HG02759 (cell line): ENCODE data around the gene SCIN.
"Not testable (repeated sequence)": the region's sequence is repeated elsewhere in the genome, so short reads cannot be mapped to it uniquely, and the experiment has no call there.

Experiments
- ATAC-seq: cut with Tn5 transposase; IDR thresholded peaks from one replicate; pipeline ENCODE4 v1.9.1; 2021; ENCODE audit warnings: mild to moderate bottlenecking, moderate library complexity; ENCODE audit not compliant: unreplicated experiment

The SCIN gene

DNA sequence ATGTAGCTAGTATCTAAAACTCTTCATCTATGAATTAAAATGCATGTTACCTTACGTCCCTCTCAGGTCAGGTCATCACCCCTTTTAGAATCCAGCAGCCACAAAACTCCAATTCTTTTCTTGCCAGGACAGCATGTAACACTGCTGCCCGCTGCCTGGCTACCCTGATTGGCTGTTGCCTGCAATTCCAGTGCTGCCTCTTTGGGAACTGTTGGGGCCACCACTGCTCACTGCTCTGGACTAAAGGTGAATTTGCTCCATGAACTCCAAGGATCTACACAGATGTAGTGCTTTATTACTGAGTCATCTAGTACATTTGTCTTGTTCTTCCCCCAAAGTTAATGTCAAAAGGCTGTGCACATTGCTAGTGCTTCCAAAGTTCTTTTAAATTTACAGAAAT is 40.4 kb downstream of the SCIN start:
- ATAC-seq, result no peak

DNA sequence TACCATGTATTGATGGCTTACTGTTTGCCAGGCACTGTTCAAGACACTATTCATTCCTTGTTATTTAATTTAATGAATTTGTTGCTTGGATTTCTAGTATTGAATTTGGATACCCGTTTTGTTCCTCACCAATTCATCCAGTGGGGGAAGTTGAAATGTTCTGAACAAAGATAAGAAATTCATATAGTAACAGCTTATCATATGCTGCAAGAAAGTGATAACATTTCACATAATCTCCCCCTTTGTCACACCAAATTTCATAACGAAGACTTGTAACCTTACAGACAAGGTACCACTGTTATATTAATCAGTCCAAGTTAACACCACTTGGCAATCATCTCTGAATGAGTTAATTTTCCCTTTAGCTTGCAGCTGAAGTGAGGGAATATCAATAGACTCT is 42.1 kb downstream of the SCIN start:
- no peak for ATAC-seq

DNA sequence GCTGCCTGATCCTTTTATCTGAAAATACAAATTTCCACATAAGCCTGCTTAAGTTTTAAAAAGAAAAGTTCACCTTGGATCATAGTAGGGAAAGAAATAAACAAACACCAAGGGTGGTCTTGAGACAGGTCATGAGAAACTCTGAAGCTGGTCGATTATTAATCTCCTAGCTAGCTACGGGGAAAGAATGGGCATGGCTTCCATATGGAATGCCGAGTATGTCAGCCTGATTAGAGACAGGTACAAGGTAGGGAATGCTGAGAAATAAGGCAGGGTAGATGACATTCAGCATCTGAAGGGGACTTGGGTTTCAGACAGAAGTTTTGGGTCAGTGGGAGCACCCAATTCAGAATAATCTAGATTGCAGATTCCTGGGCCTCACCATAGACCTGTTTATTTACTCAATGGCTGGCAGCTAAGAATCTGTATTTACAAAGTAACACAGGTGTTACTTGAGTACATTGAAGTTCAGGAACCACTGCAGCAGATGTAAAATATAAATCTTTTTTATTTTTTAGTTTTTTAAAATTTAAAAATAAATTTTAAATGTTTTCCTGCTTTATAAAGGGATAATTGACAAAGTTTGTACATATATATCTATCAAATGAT is 49.0 kb downstream of the SCIN start:
- no peak for ATAC-seq

DNA sequence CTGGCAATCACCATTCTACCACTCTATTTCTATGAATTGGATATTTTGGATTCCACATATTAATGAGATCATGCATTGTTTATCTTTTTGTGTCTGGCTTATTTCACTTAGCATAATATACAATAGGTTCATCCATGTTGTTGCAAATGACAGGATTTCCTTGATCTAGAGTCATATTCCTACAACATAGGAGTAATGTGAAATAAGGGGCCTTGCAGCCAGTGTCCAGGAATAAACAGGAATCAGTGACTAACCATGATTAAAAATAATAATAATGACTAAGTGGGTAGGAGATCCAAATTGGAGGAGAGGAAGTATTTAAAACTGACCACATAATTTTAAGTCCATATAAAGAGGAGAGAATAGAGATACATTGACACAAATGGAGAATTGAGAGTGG is 49.9 kb downstream of the SCIN start:
- ATAC-seq, result no peak

DNA sequence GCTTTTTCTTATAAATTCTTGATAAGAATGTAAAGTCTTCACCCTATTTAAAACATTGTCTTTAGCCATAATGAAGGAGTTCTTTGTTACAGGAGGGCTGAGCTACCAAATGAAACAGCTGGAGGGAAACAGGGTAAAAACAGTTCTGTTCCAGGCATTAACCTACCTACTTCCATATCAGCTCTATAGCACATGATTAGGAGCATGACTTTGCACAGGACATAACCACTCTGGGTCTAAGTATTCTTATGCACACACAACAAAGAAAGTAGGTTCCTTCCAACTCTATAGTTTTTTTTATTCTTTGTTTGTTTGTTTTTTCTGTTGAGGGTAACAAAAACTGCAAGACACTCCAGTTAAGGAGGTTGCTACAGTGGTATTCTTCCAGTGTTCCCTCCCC is 52.7 kb downstream of the SCIN start:
- no peak for ATAC-seq

DNA sequence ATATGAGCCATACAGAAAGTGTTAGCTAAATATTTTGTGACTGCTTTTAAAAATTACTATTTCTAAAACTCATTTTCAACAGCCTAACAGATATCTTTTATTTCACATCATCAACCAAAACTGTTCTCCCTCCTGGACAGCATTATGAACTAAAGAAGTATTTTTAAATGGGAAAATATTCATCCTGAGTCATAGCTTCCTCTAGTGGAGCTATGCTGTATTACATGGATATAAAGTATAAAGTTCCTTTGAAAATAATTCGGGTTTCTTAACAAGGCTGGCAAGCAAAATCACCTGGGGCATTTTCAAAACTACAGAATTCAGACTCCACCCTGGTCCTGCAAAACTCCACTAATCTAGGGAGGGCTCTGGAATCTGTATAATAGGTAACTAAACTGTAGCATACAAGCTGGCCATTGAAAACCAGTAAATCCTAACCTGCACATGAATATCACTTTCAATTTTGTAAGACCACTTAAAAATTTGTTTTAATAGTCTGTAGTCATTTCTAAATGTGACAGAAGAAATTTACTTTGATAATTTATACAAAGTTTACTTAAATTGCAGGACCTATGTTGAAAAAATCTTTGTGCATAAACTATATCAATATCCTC is 53.5 kb downstream of the SCIN start:
- peak; percentile 66 for ATAC-seq

DNA sequence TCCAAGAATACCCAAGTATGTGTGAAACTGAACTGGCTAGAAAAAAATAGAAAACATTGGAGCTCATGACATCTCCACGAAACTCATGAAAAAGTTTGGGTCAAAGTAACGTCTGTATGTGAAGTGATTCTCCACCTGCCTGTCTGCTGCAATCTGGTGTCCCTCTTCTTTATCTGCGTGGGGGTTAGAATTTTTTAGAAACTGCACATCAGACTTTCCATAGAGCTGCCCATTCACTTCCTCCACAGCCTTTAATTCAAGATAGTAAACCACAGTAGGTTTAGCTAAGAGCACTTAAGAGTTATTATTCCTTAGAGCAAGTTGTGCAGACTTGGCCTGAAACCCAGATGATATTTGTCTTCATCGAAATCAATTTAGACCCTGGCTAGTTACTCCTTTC is 55.3 kb downstream of the SCIN start:
- no peak for ATAC-seq

DNA sequence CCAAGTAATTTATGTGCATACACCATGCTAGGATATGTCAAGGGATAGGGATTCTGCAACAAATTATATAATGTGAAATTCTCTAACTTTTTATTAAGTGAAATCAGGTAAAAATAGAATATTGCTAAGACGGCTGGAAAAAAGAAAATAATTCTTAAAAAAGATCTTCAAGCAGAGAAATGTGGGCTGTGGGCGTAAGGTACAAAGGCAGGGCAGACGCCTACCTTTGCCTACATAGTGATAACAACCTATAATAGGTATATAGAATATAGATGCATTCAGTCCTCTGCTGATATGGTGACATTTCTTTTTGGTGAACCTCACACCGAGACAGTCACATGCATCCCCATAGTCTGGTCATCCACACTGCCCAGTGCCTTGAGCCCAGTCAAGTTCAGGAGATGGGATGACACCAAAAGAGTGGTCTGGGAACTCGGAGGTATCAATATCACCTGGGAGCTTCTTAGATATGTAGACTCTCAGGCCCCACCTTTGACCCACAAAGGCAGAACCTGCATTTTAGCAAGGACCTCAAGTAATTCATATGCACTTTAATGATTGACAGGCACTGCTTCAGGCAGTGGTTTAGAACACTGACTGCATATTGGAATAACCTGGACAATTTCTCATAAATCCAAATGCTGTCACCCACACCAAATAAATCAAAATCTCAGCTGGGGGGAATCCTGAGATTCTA is 59.4 kb downstream of the SCIN start:
- no peak for ATAC-seq

DNA sequence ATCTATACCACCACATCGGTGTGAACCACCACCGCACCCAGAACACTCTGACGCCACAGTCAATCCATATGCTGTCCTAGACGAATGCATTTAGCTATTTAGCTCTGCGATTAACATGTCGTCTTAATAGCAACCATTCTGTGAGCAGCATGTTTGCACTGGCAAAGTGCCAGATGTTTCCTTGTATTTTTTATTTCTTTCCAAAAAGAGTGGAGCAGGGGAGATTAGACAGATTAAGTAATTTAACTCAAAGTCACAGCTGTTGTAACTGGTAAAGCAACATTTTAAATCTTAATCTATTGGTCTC is 59.9 kb downstream of the SCIN start:
- no peak for ATAC-seq

DNA sequence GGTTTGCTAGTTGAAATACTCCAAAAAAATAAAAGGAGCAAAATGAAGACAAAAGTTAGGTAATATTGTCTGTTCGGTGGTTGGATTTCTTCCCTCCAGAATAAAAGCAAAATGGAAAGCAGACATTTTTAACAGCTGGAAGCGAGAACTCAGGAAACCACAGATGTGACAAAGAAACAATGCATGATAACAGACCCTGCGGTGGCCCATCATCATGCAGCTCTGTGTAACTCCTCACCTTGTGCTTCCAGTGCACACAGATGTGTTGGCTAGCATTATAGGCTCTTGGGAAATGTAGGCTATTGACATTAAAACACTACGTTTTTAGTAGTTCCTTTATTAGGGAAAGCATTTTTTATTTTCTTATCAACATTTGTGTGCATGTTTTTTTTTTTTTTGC is 63.1 kb downstream of the SCIN start:
- ATAC-seq, result no peak

DNA sequence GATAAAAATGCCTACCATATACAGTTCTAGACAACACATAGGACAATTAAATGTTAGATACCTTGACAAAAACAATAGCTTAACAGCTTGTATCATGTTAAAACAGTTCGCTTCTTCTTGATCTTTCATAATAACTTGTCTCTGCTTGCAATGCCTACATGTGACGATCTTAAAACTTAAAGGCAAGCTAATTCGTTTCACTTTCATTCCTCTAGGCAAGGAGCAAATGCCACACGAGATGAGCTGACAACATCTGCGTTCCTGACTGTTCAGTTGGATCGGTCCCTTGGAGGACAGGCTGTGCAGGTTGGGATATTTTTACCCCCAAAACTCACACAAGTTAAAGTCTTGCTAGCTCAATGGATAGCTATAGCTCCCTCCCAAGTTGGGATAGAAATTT is 65.3 kb downstream of the SCIN start:
- peak; percentile 80 for ATAC-seq

DNA sequence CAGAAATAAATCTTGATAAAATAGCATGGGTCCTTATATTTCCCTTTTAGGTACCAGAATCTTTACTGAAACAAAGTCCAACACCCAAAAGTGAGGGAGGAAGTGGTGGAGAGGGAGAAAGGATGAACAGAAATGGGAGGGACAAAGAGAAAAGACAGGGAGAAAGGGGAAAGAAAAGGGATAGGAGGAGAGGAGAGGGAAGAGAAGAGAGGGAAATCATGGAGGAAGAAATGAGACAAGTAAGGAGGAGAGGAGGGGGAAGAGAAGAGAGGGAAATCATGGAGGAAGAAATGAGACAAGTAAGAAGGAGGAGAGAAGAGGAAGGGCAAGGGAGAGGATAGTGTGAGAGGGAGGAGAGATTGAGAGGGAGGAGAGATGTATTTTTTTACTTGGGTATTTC is 66.8 kb downstream of the SCIN start:
- no peak for ATAC-seq

DNA sequence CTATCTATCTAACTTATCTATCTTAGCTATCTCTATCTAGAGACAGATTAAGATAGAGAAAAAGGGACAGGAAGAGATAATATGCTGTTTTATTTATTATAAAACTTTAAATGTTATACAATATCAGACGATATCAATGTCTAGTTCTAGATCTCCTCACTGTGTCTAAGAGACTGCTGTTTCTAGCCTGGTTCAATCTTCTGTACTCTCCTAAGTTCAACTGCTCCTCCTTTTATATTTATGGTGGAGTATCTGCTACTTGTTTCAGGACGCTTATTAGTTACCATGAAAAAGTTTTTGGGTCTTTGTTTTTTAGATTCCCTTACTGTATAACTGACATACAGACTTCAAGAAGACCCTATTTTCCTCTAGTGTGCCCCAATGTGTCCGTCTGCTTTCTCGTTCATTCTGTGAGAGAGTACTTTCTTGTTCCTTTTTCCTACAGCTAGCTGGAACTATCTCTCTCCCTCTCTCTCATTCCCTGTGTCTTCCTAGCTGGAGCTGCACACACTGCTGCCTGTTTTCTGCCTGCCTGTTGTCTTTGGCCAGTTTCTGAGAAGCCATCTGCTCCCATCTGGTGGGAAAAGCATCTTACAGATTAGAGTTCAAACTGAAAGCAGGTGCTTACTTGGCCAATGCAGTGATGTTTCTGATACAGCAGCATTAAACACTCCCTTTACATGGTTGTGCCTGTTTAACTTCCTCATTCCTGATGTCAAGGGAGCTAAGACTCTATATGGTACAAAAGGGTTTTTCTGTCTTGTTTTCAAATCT is 67.5 kb downstream of the SCIN start:
- ATAC-seq, result peak; percentile 45

DNA sequence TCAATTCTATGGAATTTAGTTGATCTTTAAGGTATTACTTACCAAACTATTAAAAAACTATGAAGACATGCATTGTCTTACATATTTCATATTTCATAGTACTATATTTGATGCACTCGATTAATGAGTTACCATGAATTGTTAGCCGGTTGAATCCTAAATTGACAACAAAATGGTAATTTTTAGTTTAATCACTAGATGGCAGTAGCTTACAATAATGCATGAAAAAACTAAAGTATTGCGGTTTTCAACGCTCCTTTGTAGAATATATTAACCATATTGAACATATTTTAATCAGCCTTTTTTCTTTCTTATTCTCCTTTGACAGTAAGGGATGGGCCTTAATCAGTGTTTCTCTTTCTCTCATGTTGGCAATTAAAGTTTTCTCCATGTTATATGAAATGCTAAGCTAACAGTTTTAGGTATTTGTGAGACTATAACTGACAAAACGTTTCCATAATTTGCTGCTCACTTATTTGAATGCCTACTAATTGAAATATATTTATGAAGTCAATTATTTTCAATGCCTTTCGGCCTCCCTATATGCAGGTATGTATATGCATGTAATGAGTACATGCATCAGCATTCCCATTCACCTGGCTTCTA is 68.4 kb downstream of the SCIN start:
- peak; percentile 29 for ATAC-seq

DNA sequence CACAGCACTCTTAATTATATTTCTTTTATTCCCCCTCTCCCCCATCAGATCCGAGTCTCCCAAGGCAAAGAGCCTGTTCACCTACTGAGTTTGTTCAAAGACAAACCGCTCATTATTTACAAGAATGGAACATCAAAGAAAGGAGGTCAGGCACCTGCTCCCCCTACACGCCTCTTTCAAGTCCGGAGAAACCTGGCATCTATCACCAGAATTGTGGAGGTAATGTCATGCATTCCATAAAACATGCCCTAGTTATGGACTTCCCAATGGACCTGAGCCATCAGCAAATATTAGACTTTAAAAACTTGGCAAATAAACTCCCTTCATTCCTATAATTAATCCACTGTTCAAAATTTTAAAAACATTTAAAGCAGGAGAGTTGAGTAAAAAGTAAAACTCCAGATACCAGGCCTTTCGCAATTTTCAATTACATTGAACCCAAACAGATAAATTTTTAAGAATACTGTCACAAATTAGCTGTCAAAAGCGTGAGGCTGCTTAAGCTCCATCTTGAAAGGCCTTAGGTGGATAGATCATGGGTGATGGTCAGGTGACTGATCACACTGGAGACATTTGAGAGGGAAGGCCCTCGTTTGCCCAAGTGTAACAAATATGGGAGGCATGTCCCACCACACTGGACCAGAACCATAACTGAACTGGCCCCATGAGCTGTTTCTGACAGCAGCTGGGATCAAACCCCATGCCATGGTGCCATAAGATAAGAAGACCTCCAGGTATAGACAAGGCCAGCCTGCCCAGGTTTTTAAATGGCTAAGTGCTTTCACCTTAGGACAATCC is 70.0 kb downstream of the SCIN start:
- ATAC-seq, result no peak

DNA sequence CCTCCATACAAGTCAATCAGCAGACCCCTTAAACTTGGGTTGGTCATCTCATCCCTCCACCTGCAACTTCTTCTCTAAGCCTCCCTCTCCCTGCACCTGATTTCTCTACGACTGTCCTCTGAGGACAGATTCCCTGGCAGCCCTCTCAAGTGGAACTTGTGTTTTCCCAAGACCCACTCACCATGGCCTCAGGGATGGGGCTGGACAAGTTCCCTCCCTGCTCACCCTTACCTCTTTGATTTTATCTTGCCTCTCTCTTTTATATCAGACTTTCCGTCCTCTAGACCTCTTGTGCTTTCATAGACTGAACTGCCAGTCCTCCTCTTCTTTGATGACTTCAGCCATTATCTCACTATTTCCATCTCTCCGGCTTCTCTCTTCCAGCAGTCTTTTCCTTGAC is 70.7 kb downstream of the SCIN start:
- no peak for ATAC-seq

DNA sequence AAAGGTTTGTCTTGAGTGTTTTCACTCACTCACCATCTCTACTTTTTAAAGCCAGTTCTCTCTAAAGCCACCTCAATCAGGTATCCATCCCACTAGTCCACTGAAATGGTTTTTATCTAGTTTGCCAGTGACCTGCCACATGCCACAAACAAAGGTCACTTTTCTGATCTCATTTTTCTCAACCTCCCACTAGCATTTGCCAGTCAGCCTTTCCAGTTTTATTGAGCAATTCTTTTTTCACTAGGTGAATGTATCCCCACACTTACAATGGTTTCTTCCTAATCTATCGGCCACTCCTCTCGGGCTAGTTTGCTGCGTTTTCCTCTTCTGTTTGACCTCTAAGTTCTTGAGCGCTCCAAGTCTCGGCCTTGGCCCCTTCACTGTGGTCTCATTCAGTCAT is 72.0 kb downstream of the SCIN start:
- ATAC-seq, result no peak

DNA sequence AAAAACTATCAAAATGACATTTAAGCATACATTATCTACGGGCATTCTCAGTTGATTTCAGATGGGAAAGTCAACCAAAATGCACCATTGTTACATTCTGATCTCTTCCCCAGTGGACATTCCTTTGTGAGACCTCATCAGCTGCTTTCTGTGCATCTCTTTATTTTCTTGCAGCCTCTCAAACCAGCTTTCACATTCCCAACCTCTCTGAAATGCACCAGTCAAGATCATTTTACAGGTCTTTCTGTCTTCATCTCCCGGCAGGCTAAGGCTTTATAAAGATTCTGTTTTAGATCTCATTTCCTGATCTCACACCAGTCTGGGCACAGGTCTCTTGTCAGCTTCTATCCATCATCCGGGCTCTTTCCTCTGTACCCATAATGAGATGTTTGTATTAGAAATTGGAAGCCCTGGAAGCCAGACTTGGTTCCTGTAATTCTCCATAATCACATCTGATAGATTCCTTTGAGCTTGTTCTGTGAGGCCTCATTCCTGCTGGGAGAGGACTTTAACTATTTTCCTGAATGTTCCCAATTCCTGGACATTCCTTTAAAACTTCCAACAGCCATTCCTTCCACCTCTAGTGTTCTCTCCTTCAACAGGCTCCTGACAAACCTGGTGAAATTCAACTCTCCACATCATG is 72.6 kb downstream of the SCIN start:
- ATAC-seq, result no peak

DNA sequence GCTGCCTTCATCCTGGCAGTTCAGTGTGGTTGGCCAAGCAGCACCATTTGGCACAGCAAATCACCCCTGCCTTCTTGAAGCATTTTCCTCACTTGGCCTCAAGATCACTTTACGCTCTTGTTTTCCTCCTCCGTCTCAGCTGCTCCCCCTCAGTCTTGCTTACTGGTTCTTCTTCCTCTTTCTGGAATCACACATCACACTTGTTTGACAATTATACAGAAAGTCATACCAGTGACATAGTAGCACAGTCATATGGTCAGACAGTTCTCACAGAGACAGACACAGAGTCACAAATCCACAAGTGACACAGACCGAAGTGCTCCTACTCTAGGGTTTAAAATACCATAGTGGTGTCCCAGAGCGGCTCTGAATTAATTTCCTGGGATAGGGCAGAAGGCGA is 73.1 kb downstream of the SCIN start:
- no peak for ATAC-seq

DNA sequence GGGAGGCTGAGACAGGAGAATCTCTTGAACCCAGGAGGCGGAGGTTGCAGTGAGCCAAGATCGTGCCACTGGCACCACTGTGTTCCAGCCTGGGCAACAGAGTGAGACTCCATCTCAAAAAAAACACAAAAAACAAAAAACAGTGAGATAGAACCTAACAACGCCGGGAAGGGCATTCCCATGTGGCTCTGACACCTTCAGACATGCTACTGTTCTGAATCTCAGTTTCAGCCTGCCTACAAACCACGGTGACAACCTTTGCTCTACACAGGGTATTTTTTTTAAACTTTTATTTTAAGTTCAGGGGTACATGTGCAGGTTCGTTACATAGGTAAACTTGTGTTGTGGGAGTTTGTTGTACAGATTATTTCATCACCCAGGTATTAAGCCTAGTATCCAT is 74.7 kb downstream of the SCIN start:
- not testable (repeated sequence) for ATAC-seq
